Keratinocyte (primary cell): ENCODE measurements around the gene MALAT1. TPM values are rescaled to one million over a fixed set of nuclear protein-coding genes. Genes with fewer than 3 reads are reported as not detected.

ENCODE experiments used
- DNase-seq: peaks from one replicate; pipeline ENCODE4 v3.0.0-alpha.2; 2011; ENCODE audit warnings: low read depth, missing footprints, low spot score
- FAIRE-seq: peaks from 2 replicates; lab custom pipeline; 2011; peaks lifted over from hg19 to GRCh38; lab: Jason Lieb, UNC
- H2AFZ ChIP-seq: 2 replicates; pipeline ENCODE4 v1.6.0; 2012; ENCODE audit warnings: low read length, control low read depth, inconsistent platforms; ENCODE audit not compliant: control insufficient read depth
- H3K27ac ChIP-seq: 2 replicates; pipeline ENCODE4 v1.5.1; 2011; ENCODE audit warnings: low read length; ENCODE audit not compliant: control insufficient read depth, insufficient read depth
- H3K27me3 ChIP-seq: 3 replicates; pipeline ENCODE4 v1.6.0; 2011; ENCODE audit warnings: low read length; ENCODE audit not compliant: control insufficient read depth, insufficient read depth; ENCODE audit errors: extremely low read depth
- H3K36me3 ChIP-seq, 2 experiments: 2 replicates in 1 of 2; 3 replicates in 1 of 2; pipeline ENCODE4 v1.5.1; 2011; ENCODE audit warnings: low read length in 2 of 2, mild to moderate bottlenecking in 1 of 2; ENCODE audit not compliant: control insufficient read depth in 2 of 2, insufficient read depth in 2 of 2; ENCODE audit errors: extremely low read depth in 1 of 2
- H3K4me1 ChIP-seq: 3 replicates; pipeline ENCODE4 v1.5.1; 2011; ENCODE audit warnings: low read length; ENCODE audit not compliant: control insufficient read depth, insufficient read depth; ENCODE audit errors: extremely low read depth
- H3K4me2 ChIP-seq: 3 replicates; pipeline ENCODE4 v1.6.0; 2011; ENCODE audit warnings: low read depth, low read length; ENCODE audit not compliant: control insufficient read depth, insufficient read depth; ENCODE audit errors: extremely low read depth
- H3K4me3 ChIP-seq, 3 experiments: fragments of 200-600 bp in 1 of 3; sonication (generic) in 1 of 3; 2 replicates in 2 of 3; 3 replicates in 1 of 3; pipeline ENCODE4 v1.5.1; 2011 to 2016; ENCODE audit warnings: low read length in 3 of 3, mild to moderate bottlenecking in 3 of 3, control low read depth in 2 of 3, inconsistent platforms in 1 of 3, low read depth in 1 of 3, mixed read lengths in 1 of 3, mixed run types in 1 of 3, moderate library complexity in 1 of 3; ENCODE audit not compliant: control insufficient read depth in 2 of 3, insufficient read depth in 2 of 3; ENCODE audit errors: extremely low read depth in 1 of 3
- H3K79me2 ChIP-seq: 2 replicates; pipeline ENCODE4 v1.6.0; 2012; ENCODE audit warnings: low read length; ENCODE audit not compliant: control insufficient read depth, insufficient read depth
- H3K9ac ChIP-seq: 3 replicates; pipeline ENCODE4 v1.6.0; 2011; ENCODE audit warnings: low read length; ENCODE audit not compliant: control insufficient read depth, insufficient read depth; ENCODE audit errors: extremely low read depth
- H3K9me1 ChIP-seq: 3 replicates; pipeline ENCODE4 v1.6.0; 2011; ENCODE audit warnings: low read length; ENCODE audit not compliant: control insufficient read depth, insufficient read depth; ENCODE audit errors: extremely low read depth
- H3K9me3 ChIP-seq: 2 replicates; pipeline ENCODE4 v1.5.1; 2012; ENCODE audit warnings: low read depth, low read length; ENCODE audit not compliant: control insufficient read depth
- H4K20me1 ChIP-seq: 3 replicates; pipeline ENCODE4 v1.6.0; 2011; ENCODE audit warnings: low read length; ENCODE audit not compliant: control insufficient read depth, insufficient read depth; ENCODE audit errors: extremely low read depth
- EZH2 ChIP-seq: IDR thresholded peaks from one replicate; pipeline ENCODE4 v1.6.1; 2012; ENCODE audit warnings: inconsistent platforms, mild to moderate bottlenecking, low read length, moderate library complexity
- dilution Hi-C: fragments of 300-500 bp; cut with MboI; formaldehyde crosslinking; loops from one replicate; pipeline ENCODE4 v1.7.0; 2020; ENCODE audit warnings: low sequenced_read_pairs; ENCODE audit not compliant: extremely low pct_ligation_motif_present
- polyA plus RNA-seq, 5 experiments: library from polyadenylated mRNA; depleted of rRNA in 3 of 5; stranded (reverse) in 3 of 5; stranded (forward) in 1 of 5; unstranded in 1 of 5; fragments of >200 nt; gene quantifications; 1 replicate in 1 of 5; 2 replicates in 3 of 5; 3 replicates in 1 of 5; pipeline versions ENCODE4 v1.2.1 to v1.2.3, GENCODE V29; 2011 to 2012; ENCODE audit warnings: missing spikeins in 2 of 5, low read depth in 1 of 5, low replicate concordance in 1 of 5
- TF ChIP-seq, protein P1 (sequence below), 3 experiments: IDR thresholded peaks in 1 of 3; conservative IDR thresholded peaks in 1 of 3; optimal IDR thresholded peaks in 1 of 3; 2 replicates in 2 of 3; 3 replicates in 1 of 3; pipeline versions ENCODE3 to v1.5.1; 2011; ENCODE audit warnings: low read length in 3 of 3, mild to moderate bottlenecking in 3 of 3, moderate library complexity in 2 of 3, control low read depth in 1 of 3, inconsistent platforms in 1 of 3; ENCODE audit not compliant: insufficient read depth in 2 of 3; ENCODE audit errors: extremely low read depth in 1 of 3

Gene MALAT1
- polyA plus RNA-seq, 1 donor (not counting 4 experiments of a cell fraction or from before 2014, with no cell fraction given): 1,768 TPM

GRCh38 chr11:65486570-65487466, 12.0 kb upstream of the MALAT1 start:
- Histone ChIP-seq H2AFZ (no peak overlapping the region), H3K4me2 (peak overlapping the region; percentile 47), H4K20me1 (no peaks in the 10 kb centered on the region), H3K36me3 (no peaks in the 10 kb centered on the region), H3K27ac (peak overlapping the region; percentile 94), H3K9me1 (peaks cover 6% of the 10 kb centered on the region), H3K9me3 (no peaks in the 10 kb centered on the region), H3K79me2 (peaks cover 3% of the 10 kb centered on the region), H3K4me3 (peak overlapping the region in 1 of 3 experiments; percentile 5), H3K27me3 (no peaks in the 10 kb centered on the region), H3K4me1 (peaks cover 75% of the 10 kb centered on the region), H3K9ac (peak overlapping the region; percentile 52)
- FAIRE-seq: no peak
- no peak for TF ChIP-seq EZH2
- TF ChIP-seq, protein P1, sequence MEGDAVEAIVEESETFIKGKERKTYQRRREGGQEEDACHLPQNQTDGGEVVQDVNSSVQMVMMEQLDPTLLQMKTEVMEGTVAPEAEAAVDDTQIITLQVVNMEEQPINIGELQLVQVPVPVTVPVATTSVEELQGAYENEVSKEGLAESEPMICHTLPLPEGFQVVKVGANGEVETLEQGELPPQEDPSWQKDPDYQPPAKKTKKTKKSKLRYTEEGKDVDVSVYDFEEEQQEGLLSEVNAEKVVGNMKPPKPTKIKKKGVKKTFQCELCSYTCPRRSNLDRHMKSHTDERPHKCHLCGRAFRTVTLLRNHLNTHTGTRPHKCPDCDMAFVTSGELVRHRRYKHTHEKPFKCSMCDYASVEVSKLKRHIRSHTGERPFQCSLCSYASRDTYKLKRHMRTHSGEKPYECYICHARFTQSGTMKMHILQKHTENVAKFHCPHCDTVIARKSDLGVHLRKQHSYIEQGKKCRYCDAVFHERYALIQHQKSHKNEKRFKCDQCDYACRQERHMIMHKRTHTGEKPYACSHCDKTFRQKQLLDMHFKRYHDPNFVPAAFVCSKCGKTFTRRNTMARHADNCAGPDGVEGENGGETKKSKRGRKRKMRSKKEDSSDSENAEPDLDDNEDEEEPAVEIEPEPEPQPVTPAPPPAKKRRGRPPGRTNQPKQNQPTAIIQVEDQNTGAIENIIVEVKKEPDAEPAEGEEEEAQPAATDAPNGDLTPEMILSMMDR (optimal IDR thresholded peaks at IDR 0.05 in 1 of 3, IDR thresholded peaks at IDR 0.05 in 1 of 3, conservative IDR thresholded peaks at IDR 0.05 in 1 of 3; ENCODE audit: extremely low read depth in 1 of 3, insufficient read depth in 2 of 3, low read length in 3 of 3): no peak
- dilution Hi-C loops: no loop called here
- no peak for DNase-seq

GRCh38 chr11:65487467-65488272, 11.2 kb upstream of the MALAT1 start:
- Histone ChIP-seq H3K4me2 (peak overlapping the region; percentile 63), H3K9me3 (no peaks in the 10 kb centered on the region), H4K20me1 (no peaks in the 10 kb centered on the region), H3K9ac (peak overlapping the region; percentile 86), H3K9me1 (peaks cover 6% of the 10 kb centered on the region), H3K4me1 (peaks cover 77% of the 10 kb centered on the region), H3K79me2 (peaks cover 3% of the 10 kb centered on the region), H3K4me3 (peak overlapping the region in 2 of 3 experiments; percentile 15 to 37), H3K27me3 (no peaks in the 10 kb centered on the region), H3K36me3 (no peaks in the 10 kb centered on the region), H3K27ac (peak overlapping the region; percentile 94), H2AFZ (peak overlapping the region; percentile 4)
- no peak for DNase-seq
- no peak for TF ChIP-seq EZH2
- TF ChIP-seq, protein P1 (optimal IDR thresholded peaks at IDR 0.05 in 1 of 3, IDR thresholded peaks at IDR 0.05 in 1 of 3, conservative IDR thresholded peaks at IDR 0.05 in 1 of 3; ENCODE audit: extremely low read depth in 1 of 3, insufficient read depth in 2 of 3, low read length in 3 of 3): peak in 1 of 3 experiments; percentile 35
- dilution Hi-C loops: no loop called here
- FAIRE-seq: peak; percentile 76
